ENCODE measurements around the gene ATP2A3.

DNA sequence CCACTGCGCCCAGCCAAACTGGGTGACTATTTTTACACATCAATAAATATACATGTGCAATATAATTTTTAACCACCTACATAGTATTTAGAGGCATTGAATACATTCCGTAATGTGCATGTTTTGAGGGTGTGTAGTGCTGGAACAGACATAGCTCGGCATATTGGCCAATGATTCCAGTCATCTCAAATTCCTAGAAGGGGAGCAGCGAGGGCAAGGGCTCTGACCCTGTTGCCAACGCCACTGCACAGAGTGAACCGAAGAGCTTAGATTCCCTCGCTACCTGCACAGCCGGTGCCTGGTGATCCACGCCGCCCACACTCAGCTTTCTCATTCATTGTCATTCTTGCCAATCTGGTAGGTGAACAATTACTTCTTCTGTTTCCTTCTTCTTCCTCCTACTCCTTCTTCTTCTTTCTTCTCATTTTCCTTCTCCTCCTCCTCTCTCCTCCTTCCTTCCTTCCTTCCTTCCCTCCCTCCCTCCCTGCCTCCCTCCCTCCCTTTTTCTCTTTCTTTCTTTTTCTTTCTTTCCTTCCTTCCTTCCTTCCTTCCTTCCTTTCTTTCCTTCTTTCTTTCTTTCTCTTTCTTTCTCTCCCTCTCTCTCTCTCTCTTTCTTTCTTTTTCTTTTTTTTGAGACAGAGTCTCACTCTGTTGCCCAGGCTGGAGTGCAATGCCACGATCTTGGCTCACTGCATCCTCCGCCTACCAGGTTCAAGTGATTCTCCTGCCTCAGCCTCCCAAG is 26.3 kb upstream of the ATP2A3 start:
- TF ChIP-seq, protein P1, sequence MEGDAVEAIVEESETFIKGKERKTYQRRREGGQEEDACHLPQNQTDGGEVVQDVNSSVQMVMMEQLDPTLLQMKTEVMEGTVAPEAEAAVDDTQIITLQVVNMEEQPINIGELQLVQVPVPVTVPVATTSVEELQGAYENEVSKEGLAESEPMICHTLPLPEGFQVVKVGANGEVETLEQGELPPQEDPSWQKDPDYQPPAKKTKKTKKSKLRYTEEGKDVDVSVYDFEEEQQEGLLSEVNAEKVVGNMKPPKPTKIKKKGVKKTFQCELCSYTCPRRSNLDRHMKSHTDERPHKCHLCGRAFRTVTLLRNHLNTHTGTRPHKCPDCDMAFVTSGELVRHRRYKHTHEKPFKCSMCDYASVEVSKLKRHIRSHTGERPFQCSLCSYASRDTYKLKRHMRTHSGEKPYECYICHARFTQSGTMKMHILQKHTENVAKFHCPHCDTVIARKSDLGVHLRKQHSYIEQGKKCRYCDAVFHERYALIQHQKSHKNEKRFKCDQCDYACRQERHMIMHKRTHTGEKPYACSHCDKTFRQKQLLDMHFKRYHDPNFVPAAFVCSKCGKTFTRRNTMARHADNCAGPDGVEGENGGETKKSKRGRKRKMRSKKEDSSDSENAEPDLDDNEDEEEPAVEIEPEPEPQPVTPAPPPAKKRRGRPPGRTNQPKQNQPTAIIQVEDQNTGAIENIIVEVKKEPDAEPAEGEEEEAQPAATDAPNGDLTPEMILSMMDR (IDR thresholded peaks at IDR 0.05): no peak
- TF ChIP-seq POLR2A (IDR thresholded peaks at IDR 0.05): no peak
